Measurements from ENCODE around the gene HOXA6.

HOXA6 gene

GRCh38 chr7:27160546-27161213 lies 13.1 kb upstream of the HOXA6 start:
- peak; percentile 57 for DNase-seq

DNA sequence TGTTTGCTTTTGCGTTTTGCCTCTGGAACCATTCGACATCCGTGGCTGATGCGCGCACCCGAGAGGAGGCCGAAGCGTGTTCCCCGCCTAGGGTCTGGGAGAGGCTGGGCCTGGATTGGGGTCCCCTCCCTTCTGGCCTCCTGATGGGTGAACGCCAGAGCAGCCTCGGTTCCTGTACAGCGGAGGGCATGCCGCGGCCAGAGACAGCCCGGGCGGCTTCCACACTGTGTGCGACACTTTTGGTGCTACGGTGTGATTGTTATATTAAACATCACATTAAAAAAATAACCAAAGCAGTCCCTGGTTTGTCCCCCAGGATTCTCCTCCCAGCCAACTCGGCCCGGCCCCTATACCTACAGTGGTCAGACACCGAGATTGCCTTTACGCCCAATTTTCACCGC lies 12.6 kb upstream of the HOXA6 start:
- DNase-seq, result no peak

GRCh38 chr7:27159266-27160144 lies 11.9 kb upstream of the HOXA6 start:
- no peak for DNase-seq

DNA sequence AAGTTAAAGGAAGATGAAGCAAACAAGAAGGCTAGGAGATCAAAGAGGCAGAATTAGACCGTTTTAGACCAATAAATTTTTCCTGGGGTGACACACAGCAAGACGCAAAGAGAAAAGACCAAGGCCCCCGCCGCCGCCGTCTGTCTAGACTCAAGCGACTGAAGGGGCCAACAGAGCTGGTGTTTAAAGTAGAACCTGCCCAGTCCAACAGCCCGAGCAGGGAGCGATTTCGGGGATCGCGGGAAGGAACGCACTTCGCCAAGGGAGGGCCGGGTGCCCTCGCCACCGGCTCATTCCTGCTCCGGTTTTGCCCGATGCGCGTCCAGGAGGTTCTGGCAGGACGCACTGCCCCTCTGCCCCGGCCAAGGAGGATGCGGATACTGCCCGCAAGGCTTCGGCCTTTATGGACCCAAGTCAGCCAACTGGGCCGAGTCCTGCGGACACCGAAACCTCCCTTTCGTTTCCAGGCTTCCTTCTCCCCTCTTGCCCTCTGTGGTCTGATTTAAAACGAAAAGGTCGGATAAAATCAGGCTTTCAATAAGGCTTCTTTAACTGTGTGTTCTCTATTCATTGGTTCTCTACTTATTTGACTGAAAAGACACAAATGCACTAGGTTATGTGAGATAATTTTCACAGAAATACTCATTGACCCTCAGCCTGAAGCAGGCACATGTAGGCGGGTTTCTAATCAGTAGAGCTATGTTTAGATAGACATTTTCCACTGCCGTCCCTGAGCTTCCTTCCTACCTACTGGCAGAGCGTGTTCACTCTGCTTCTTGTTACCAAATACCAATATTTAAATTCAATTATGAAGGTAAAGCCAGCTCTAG lies 11.1 kb upstream of the HOXA6 start:
- DNase-seq, result no peak

GRCh38 chr7:27157702-27158431 lies 10.3 kb upstream of the HOXA6 start:
- no peak for DNase-seq

DNA sequence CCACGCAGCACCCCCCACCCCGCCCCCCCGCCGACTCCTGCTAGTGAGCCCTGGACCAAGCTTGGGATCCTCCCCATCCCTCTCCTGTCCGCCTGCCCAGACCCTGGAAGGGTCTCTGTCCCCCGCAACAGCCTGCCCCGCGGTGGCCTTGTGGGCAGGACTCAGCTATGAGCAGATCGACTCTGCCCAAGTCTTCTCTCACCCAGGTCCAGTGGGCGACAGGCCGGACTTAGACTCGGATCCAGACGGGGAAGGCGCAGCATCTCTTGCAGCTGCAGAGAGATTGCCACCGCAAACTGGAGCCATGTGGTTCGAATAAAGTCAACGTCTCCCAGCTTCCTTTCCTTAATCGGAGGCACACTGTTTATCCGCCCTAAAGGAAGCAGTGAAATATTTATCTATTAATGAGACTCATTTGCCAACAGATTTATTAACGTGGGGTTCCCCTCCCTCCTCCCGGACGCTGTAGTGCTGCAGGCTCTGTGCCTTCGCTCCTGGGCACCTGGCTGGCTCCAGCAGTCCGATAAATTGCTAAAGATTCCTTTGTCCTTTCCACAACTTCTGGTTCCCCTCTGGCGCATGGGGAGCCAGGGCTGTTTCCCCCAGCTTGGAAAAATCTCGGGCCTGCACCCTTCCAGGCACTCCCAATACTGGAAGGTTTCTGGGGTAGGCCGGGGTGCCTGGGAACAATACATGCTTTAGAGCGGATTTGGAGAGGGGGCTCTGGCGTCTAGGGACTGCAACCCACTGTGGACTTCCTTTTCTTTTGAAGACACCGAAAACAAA lies 9.5 kb upstream of the HOXA6 start:
- no peak for DNase-seq

DNA sequence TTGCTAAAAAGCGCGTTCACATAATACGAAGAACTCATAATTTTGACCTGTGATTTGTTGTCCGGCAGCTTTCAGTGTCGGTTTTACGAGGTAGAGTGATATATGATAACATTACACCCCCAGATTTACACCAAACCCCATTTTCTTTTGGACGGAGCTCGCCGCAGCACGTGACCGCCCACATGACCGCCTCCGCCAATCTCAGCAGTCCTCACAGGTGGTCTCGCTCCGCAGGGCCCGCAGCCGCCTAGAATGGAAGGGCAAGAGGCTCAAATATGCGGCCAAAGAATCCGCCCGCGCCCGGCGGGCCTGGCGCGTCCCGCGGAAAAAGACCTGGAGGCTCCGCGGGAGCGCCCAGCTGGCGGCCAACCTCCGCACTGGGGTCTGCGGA lies 8.9 kb upstream of the HOXA6 start, which contains the start of gene HOXA7:
HOXA7 (minus strand) TSS at position 168 of the 391 bp plus-strand sequence; CDS start at position 38, 130 bp downstream.
- peak; percentile 35 for DNase-seq

- peak; percentile 32 for DNase-seq
Measured at GRCh38 chr7:27155816-27156507, 8.4 kb upstream of the HOXA6 start.

DNA sequence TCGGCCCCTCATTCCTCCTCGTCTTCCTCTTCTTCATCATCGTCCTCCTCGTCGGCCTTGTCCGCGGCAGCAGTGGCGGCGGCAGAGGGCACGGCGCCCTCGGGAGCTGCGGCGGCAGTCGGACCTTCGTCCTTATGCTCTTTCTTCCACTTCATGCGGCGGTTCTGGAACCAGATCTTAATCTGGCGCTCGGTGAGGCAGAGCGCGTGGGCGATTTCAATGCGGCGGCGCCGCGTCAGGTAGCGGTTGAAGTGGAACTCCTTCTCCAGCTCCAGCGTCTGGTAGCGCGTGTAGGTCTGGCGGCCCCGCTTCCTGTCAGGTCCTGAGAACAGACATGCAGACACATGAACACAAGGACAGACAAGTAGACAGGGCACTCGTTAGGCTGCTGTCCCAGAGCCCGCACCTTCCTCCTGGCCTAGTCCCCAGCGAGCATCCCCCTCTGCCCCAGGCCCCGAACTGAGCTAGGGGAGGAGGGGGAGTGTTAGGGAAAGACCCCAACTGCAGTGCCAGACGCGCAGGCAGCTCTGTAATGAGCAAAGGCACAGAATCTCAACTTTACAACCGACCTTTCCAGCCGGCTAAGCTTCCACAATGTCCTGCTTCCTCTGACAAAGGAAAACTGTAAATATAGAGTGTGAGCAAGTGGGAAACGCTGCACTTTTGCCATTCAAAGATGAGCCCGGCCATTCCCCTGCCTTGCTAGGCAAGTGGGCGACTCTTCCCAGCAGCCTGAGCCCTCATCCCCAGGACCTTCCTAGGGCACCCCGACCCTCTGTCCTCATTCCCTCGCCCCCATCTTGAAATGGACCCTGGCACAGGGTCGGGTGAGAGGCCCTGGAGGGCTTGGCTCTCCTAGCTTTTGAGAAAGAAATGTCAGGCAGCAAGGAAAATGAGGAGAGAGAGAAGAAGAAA lies 7.6 kb upstream of the HOXA6 start:
- DNase-seq, result no peak

- no peak for DNase-seq
Measured at GRCh38 chr7:27154369-27154768, 6.8 kb upstream of the HOXA6 start.

- no peak for DNase-seq
Measured at GRCh38 chr7:27153526-27153925, 6.0 kb upstream of the HOXA6 start.

- DNase-seq, result no peak
Measured at GRCh38 chr7:27152816-27153442, 5.4 kb upstream of the HOXA6 start.

GRCh38 chr7:27151931-27152815 lies 4.6 kb upstream of the HOXA6 start, which contains the start of gene HOXA3:
TSS of gene HOXA3 (minus strand) at chr7:27152583. CDS start at chr7:27110640, 41,943 bp downstream.
- DNase-seq, result no peak

DNA sequence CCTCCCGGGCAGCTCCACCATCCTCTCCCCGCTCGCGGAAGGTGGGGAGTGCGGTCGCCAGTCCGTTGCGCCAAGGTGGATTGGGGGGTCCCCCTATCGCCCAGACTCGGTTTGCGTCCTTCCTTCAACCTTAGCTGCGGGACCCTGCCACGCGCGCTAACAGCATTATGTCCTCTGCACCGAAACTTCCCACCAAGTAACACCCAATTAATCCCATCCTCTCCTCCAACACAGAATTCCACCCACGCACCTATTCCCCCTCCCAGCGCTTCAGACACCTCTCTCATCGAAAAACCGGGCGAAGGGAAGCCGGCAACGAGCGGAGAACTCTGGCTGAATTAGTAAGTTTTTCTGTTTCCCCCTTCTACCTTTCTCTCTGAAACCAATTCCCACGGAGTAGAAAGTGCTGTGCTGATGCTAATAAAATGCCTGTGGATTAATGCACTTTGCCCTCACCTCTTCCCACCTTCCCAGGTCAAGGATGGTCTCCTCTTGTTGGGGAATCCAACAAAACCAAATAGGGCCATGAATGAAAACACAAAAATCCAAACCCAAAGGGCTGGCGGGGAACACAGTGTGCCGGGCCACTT lies 3.9 kb upstream of the HOXA6 start:
- DNase-seq, result no peak

DNA sequence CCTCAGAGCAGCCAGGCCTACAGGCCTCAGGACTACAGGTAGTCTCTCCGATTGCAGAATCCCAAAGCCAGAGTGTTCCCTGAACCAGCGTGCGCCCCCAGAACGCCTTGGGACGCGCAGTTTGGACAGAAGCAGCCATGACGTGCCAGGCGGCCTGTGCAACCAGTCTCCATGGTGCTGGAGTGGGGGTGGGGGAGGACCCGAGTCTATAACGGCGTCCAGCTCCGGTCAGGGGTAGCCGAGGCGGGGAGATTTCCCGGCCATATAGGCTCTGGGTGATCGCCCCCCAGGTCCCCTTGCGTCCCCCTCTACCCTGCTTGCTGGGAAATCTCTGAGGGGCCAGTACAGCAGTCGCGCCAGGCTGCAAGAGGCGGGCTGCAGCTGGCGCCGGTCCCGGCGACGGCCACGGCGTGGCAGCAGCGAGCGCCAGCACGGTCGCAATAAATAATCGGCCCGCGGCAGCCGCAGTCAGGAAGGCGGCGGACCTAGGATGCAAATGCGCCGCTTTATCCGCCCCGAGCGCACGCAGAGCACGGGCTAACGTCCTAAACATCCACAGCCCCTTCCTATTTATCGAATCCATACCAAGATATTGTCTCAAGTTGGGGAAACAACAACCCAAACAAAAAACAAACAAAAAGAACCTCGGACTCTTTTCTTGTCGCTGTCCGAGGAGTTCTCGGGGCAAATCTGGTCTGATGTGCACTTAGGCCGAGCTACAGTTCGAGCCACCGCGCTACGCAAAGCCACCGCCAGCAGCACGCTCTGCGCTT lies 3.2 kb upstream of the HOXA6 start:
- DNase-seq, result peak; percentile 56

DNA sequence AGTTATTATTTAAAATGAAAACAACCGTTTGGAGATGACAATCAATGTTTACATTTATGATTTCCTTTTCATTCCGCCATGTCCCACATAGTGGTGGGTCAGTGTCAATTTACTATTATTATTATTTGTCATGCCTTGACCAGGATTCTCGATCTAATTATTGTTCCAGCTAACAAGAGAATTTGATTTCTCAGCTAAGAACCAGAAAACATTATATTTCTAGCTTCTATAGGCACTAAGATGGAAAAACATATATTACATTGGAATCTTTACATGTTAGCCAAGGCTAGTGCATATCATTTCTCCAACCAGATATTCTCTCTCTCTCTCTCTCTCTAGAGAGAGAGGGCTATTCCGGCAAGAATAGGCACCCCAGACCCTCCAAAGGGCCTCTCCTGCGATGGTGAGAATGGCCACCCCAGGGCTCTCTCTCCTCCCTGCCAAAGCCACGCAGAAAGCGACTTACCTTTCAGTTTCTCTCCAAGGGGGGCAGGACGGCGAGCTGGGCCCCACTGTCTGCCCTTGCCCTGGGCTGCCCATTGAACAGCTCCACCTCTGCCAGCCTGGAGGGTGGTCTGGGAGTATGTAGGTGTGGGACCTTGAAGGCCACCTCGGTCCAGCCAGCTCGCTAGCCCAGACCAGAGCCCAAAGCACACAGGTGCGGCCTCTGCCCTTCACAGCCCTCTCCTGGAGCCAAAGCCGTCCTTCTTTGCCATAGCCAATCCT lies 2.4 kb upstream of the HOXA6 start:
- DNase-seq, result no peak
